ENCODE data around the gene GPR108. TPM values are rescaled to one million over a fixed set of nuclear protein-coding genes. Genes with fewer than 3 reads are reported as not detected.

Gene GPR108
- total RNA-seq, 4 donors from 2014 or later: 45.7 to 72.8 (median 52.0) TPM

- Histone ChIP-seq H3K4me3 (no peak overlapping the region), H3K27me3 (peaks cover 0 to 3% (median 0%) of the 10 kb centered on the region in 4 donors), H3K36me3 (no peaks in the 10 kb centered on the region), H3K9me3 (no peaks in the 10 kb centered on the region), H3K4me1 (no peaks in the 10 kb centered on the region), H3K27ac (no peak overlapping the region)
- DNase-seq: no peak
- no peak for TF ChIP-seq POLR2A (IDR thresholded peaks at IDR 0.05)
- TF ChIP-seq CTCF (IDR thresholded peaks at IDR 0.05): no peak
- intact Hi-C loops (cut with DNase I): no loop called here
- WGBS, 2 donors: 100% methylated on average over 1 of the region's 1 CpG; no CpG with 5 or more reads in 1 of the 2 donors
These were observed 57.2 kb downstream of the GPR108 start for GRCh38 chr19:6680141-6680540.

Other genes starting within 250 kb of the GPR108 start
- gene TUBB4A, start 235.3 kb downstream of the GPR108 start, total RNA-seq: 1 to 10 TPM in 1 of 4 donors, not detected in 3; 7.8 TPM
- gene TNFSF9, start 206.6 kb downstream of the GPR108 start, total RNA-seq: 10 to 100 TPM in 3 of 4 donors, 1 to 10 TPM in 1; 6.3 to 21.6 (median 17.8) TPM
- gene CD70, start 146.4 kb downstream of the GPR108 start, total RNA-seq: 1 to 10 TPM in 1 of 4 donors, not detected in 3; 4.0 TPM
- 1 to 10 TPM in 2 of 4 donors, under 1 TPM in 2; 0.09 to 1.3 (median 0.86) TPM for gene TNFSF14, start 67.4 kb downstream of the GPR108 start, total RNA-seq
- gene C3, start 16.9 kb downstream of the GPR108 start, total RNA-seq: 100 to 1,000 TPM in 2 of 4 donors, 10 to 100 TPM in 2; 12.0 to 501 (median 189) TPM
- gene TRIP10, start 2.1 kb upstream of the GPR108 start, total RNA-seq: 100 to 1,000 TPM in 3 of 4 donors, 10 to 100 TPM in 1; 67.6 to 160 (median 117) TPM
- gene SH2D3A, start 29.9 kb upstream of the GPR108 start, total RNA-seq: 10 to 100 TPM; 17.3 to 52.1 (median 40.6) TPM
- 1 to 10 TPM in 3 of 4 donors, under 1 TPM in 1; 0.83 to 7.6 (median 3.6) TPM for gene VAV1, start 35.1 kb upstream of the GPR108 start, total RNA-seq
- gene ADGRE1, start 150.0 kb upstream of the GPR108 start, total RNA-seq: under 1 TPM in 1 of 4 donors, not detected in 3; 0.38 TPM

All from esophagus squamous epithelium (tissue), 5 donors.